Muscle layer of duodenum (tissue), 2 donors: ENCODE results near the gene CRABP1.

Experiments used
- H3K27ac ChIP-seq: one replicate; pipeline ENCODE4 v1.7.0; 2013; ENCODE audit warnings: mild to moderate bottlenecking, low read length
- H3K27me3 ChIP-seq: one replicate; pipeline ENCODE4 v1.7.0; 2013; ENCODE audit warnings: low read depth, mild to moderate bottlenecking, control low read depth, low read length
- H3K36me3 ChIP-seq, 2 donors: one replicate each; pipeline ENCODE4 v1.7.0; 2013; ENCODE audit warnings: low read length in 2 of 2, control low read depth in 1 of 2, mild to moderate bottlenecking in 1 of 2; ENCODE audit not compliant: insufficient read depth in 2 of 2, control insufficient read depth in 1 of 2
- H3K4me1 ChIP-seq, 2 donors: one replicate each; pipeline ENCODE4 v1.7.0; 2013; ENCODE audit warnings: low read length in 2 of 2, mild to moderate bottlenecking in 2 of 2, control low read depth in 1 of 2, moderate library complexity in 1 of 2; ENCODE audit not compliant: insufficient read depth in 2 of 2, control insufficient read depth in 1 of 2
- H3K4me3 ChIP-seq, 2 donors: one replicate each; pipeline ENCODE4 v1.7.0; 2013; ENCODE audit warnings: low read length in 2 of 2, low read depth in 1 of 2, mild to moderate bottlenecking in 1 of 2
- H3K9me3 ChIP-seq, 2 donors: one replicate each; pipeline ENCODE4 v1.7.0; 2013; ENCODE audit warnings: low read length in 2 of 2, control low read depth in 1 of 2, mild to moderate bottlenecking in 1 of 2; ENCODE audit not compliant: control insufficient read depth in 1 of 2
- donor health status: healthy.

Gene CRABP1

GRCh38 chr15:78340231-78341056, at the start of gene CRABP1:
TSS of gene CRABP1 (plus strand) at chr15:78340353. CDS start at chr15:78340429, 76 bp downstream.
- Histone ChIP-seq H3K36me3 (no peaks in the 10 kb centered on the region), H3K9me3 (no peaks in the 10 kb centered on the region), H3K4me1 (peaks cover 0 to 15% of the 10 kb centered on the region in 2 donors), H3K27me3 (peaks cover 32% of the 10 kb centered on the region), H3K27ac (no peak within 1 kb of the TSS), H3K4me3 (peak within 1 kb of the TSS in 1 of 2 donors; percentile 25)

GRCh38 chr15:78291052-78291451, 49.1 kb upstream of the CRABP1 start:
- Histone ChIP-seq H3K27me3 (no peaks in the 10 kb centered on the region), H3K27ac (no peak overlapping the region), H3K4me3 (no peak overlapping the region), H3K4me1 (no peaks in the 10 kb centered on the region), H3K9me3 (no peaks in the 10 kb centered on the region), H3K36me3 (peaks cover 55 to 76% of the 10 kb centered on the region in 2 donors)

- Histone ChIP-seq H3K27ac (no peak overlapping the region), H3K36me3 (peaks cover 49 to 69% of the 10 kb centered on the region in 2 donors), H3K4me1 (no peaks in the 10 kb centered on the region)
These were observed 48.5 kb upstream of the CRABP1 start for GRCh38 chr15:78291698-78292097.

GRCh38 chr15:78292219-78292618, 47.9 kb upstream of the CRABP1 start:
- Histone ChIP-seq H3K4me1 (no peaks in the 10 kb centered on the region), H3K4me3 (no peak overlapping the region), H3K36me3 (peaks cover 44 to 64% of the 10 kb centered on the region in 2 donors), H3K9me3 (no peaks in the 10 kb centered on the region), H3K27ac (no peak overlapping the region), H3K27me3 (no peaks in the 10 kb centered on the region)

More at GRCh38 chr15:78291698-78292097, 48.5 kb upstream of the CRABP1 start:
- Histone ChIP-seq H3K9me3 (no peaks in the 10 kb centered on the region), H3K4me3 (no peak overlapping the region), H3K27me3 (no peaks in the 10 kb centered on the region)

- H3K36me3 ChIP-seq, result peaks cover 8 to 9% of the 10 kb centered on the region in 2 donors
- peaks cover 5 to 15% of the 10 kb centered on the region in 2 donors for H3K4me1 ChIP-seq
- H3K9me3 ChIP-seq, result no peaks in the 10 kb centered on the region
- H3K27ac ChIP-seq, result peak within 1 kb of the TSS; percentile 88
- H3K4me3 ChIP-seq, result peak within 1 kb of the TSS; percentile 92 to 95
- H3K27me3 ChIP-seq, result no peaks in the 10 kb centered on the region
These were observed 40.8 kb upstream of the CRABP1 start, which contains the start of gene SKIC8 for GRCh38 chr15:78299101-78299930. TSS of gene SKIC8 (minus strand) at chr15:78299609. CDS start at chr15:78295686, 3,923 bp downstream.

GRCh38 chr15:78301326-78301725, 38.8 kb upstream of the CRABP1 start:
- Histone ChIP-seq H3K4me1 (peaks cover 5 to 15% of the 10 kb centered on the region in 2 donors), H3K27me3 (no peaks in the 10 kb centered on the region), H3K4me3 (no peak overlapping the region), H3K9me3 (no peaks in the 10 kb centered on the region), H3K27ac (no peak overlapping the region), H3K36me3 (no peaks in the 10 kb centered on the region)

GRCh38 chr15:78301828-78302227, 38.3 kb upstream of the CRABP1 start:
- Histone ChIP-seq H3K9me3 (no peaks in the 10 kb centered on the region), H3K27me3 (no peaks in the 10 kb centered on the region), H3K27ac (no peak overlapping the region), H3K36me3 (no peaks in the 10 kb centered on the region), H3K4me1 (peaks cover 5 to 15% of the 10 kb centered on the region in 2 donors), H3K4me3 (no peak overlapping the region)

GRCh38 chr15:78302579-78303312, 37.4 kb upstream of the CRABP1 start:
- Histone ChIP-seq H3K27me3 (no peaks in the 10 kb centered on the region), H3K36me3 (no peaks in the 10 kb centered on the region), H3K4me3 (no peak overlapping the region), H3K27ac (no peak overlapping the region), H3K4me1 (peaks cover 5 to 12% of the 10 kb centered on the region in 2 donors), H3K9me3 (no peaks in the 10 kb centered on the region)

GRCh38 chr15:78304216-78305066, 35.7 kb upstream of the CRABP1 start:
- Histone ChIP-seq H3K4me3 (no peak overlapping the region), H3K27ac (no peak overlapping the region), H3K27me3 (no peaks in the 10 kb centered on the region), H3K4me1 (no peaks in the 10 kb centered on the region), H3K36me3 (no peaks in the 10 kb centered on the region), H3K9me3 (no peaks in the 10 kb centered on the region)

GRCh38 chr15:78306176-78306774, 33.9 kb upstream of the CRABP1 start:
- no peak overlapping the region for H3K27ac ChIP-seq

More at GRCh38 chr15:78306176-78306774, 33.9 kb upstream of the CRABP1 start:
- Histone ChIP-seq H3K4me3 (no peak overlapping the region), H3K36me3 (no peaks in the 10 kb centered on the region), H3K4me1 (no peaks in the 10 kb centered on the region), H3K27me3 (no peaks in the 10 kb centered on the region), H3K9me3 (no peaks in the 10 kb centered on the region)
